Stimulated activated CD4-positive, alpha-beta T cell treated with anti-CD3 and anti-CD28 coated beads, Interleukin-1b, Interleukin-23, amount 100 ng/mL, for 24 hours (primary cell): Measurements from ENCODE around the gene NFATC2IP.
"Not testable (repeated sequence)": the region's sequence is repeated elsewhere in the genome, so short reads cannot be mapped to it uniquely, and the experiment has no call there.

Experiments used
- DNase-seq, 4 experiments: peaks; one replicate each; pipeline ENCODE4 v3.0.0-alpha.2; 2020; ENCODE audit warnings: low read depth in 4 of 4, low spot score in 1 of 4

NFATC2IP gene

GRCh38 chr16:28925386-28926228 lies 25.1 kb upstream of the NFATC2IP start:
- DNase-seq: peak; percentile 47 to 80 (median 63)

GRCh38 chr16:28926284-28926683 lies 24.5 kb upstream of the NFATC2IP start:
- not testable (repeated sequence) for DNase-seq

GRCh38 chr16:28927815-28928214 lies 22.9 kb upstream of the NFATC2IP start:
- DNase-seq: no peak

- no peak for DNase-seq
Observed at GRCh38 chr16:28930203-28930602, 20.5 kb upstream of the NFATC2IP start.

GRCh38 chr16:28930652-28931051 lies 20.1 kb upstream of the NFATC2IP start:
- DNase-seq: no peak

GRCh38 chr16:28931801-28932225 lies 18.9 kb upstream of the NFATC2IP start, which contains the start of gene CD19:
TSS of gene CD19 (plus strand) at chr16:28931971. CDS start at chr16:28932001, 30 bp downstream.
- no peak for DNase-seq

- DNase-seq: no peak
Observed at GRCh38 chr16:28932339-28933141, 18.2 kb upstream of the NFATC2IP start.

- no peak for DNase-seq
Observed at GRCh38 chr16:28933171-28933570, 17.6 kb upstream of the NFATC2IP start.

GRCh38 chr16:28935346-28935745 lies 15.4 kb upstream of the NFATC2IP start:
- DNase-seq: no peak

- DNase-seq: peak; percentile 45 to 82 (median 76)
Observed at GRCh38 chr16:28935924-28936783, 14.6 kb upstream of the NFATC2IP start.

- no peak for DNase-seq
Observed at GRCh38 chr16:28936784-28937155, 14.0 kb upstream of the NFATC2IP start.

- DNase-seq: no peak
Observed at GRCh38 chr16:28937222-28937876, 13.4 kb upstream of the NFATC2IP start.

- no peak for DNase-seq
Observed at GRCh38 chr16:28938721-28939120, 12.0 kb upstream of the NFATC2IP start.

GRCh38 chr16:28939825-28940224 lies 10.9 kb upstream of the NFATC2IP start:
- not testable (repeated sequence) for DNase-seq

- DNase-seq: no peak
Observed at GRCh38 chr16:28943281-28943680, 7.5 kb upstream of the NFATC2IP start.

- DNase-seq: no peak
Observed at GRCh38 chr16:28946681-28947080, 4.1 kb upstream of the NFATC2IP start.

GRCh38 chr16:28951410-28951943 lies 740 bp downstream of the NFATC2IP start:
- peak in 2 of 4 experiments; percentile 8 to 22 for DNase-seq

GRCh38 chr16:28958216-28958615 lies 7.5 kb downstream of the NFATC2IP start:
- DNase-seq: no peak

- no peak for DNase-seq
Observed at GRCh38 chr16:28958836-28959235, 8.1 kb downstream of the NFATC2IP start.

- DNase-seq: no peak
Observed at GRCh38 chr16:28964072-28964471, 13.3 kb downstream of the NFATC2IP start.
